Measurements from ENCODE around the gene FRMD7.
"Not testable (repeated sequence)": the region's sequence is repeated elsewhere in the genome, so short reads cannot be mapped to it uniquely, and the experiment has no call there.

FRMD7 gene

GRCh38 chrX:132119283-132119682 is 8.5 kb downstream of the FRMD7 start:
- FAIRE-seq = no peak

GRCh38 chrX:132118358-132118757 is 9.5 kb downstream of the FRMD7 start:
- FAIRE-seq = no peak
- DNase-seq (ENCODE audit: insufficient read length, low spot score) = no peak
- no peak for TF ChIP-seq POLR2A (IDR thresholded peaks at IDR 0.05; ENCODE audit: low read depth, low read length)

More at GRCh38 chrX:132119283-132119682, 8.5 kb downstream of the FRMD7 start:
- no peak for TF ChIP-seq POLR2A (IDR thresholded peaks at IDR 0.05; ENCODE audit: low read depth, low read length)
- DNase-seq (ENCODE audit: insufficient read length, low spot score) = no peak

- FAIRE-seq = no peak
- TF ChIP-seq POLR2A (IDR thresholded peaks at IDR 0.05; ENCODE audit: low read depth, low read length) = no peak
- DNase-seq (ENCODE audit: insufficient read length, low spot score) = no peak
Observed at GRCh38 chrX:132115792-132116191, 12.0 kb downstream of the FRMD7 start.

- FAIRE-seq = no peak
- DNase-seq (ENCODE audit: insufficient read length, low spot score) = no peak
- no peak for TF ChIP-seq POLR2A (IDR thresholded peaks at IDR 0.05; ENCODE audit: low read depth, low read length)
Observed at GRCh38 chrX:132114607-132115006, 13.2 kb downstream of the FRMD7 start.

GRCh38 chrX:132107291-132107690 is 20.5 kb downstream of the FRMD7 start:
- FAIRE-seq (no peak), DNase-seq (ENCODE audit: insufficient read length, low spot score) (no peak)
- no peak for TF ChIP-seq POLR2A (IDR thresholded peaks at IDR 0.05; ENCODE audit: low read depth, low read length)

- no peak for FAIRE-seq
- no peak for DNase-seq (ENCODE audit: insufficient read length, low spot score)
- no peak for TF ChIP-seq POLR2A (IDR thresholded peaks at IDR 0.05; ENCODE audit: low read depth, low read length)
Observed at GRCh38 chrX:132101799-132102198, 26.0 kb downstream of the FRMD7 start.

GRCh38 chrX:132101206-132101605 is 26.6 kb downstream of the FRMD7 start:
- no peak for FAIRE-seq
- TF ChIP-seq POLR2A (IDR thresholded peaks at IDR 0.05; ENCODE audit: low read depth, low read length) = no peak
- DNase-seq (ENCODE audit: insufficient read length, low spot score) = no peak

GRCh38 chrX:132098704-132099103 is 29.1 kb downstream of the FRMD7 start:
- DNase-seq (ENCODE audit: insufficient read length, low spot score); FAIRE-seq: not testable (repeated sequence)

- no peak for FAIRE-seq
- no peak for TF ChIP-seq POLR2A (IDR thresholded peaks at IDR 0.05; ENCODE audit: low read depth, low read length)
- no peak for DNase-seq (ENCODE audit: insufficient read length, low spot score)
Observed at GRCh38 chrX:132094164-132094563, 33.7 kb downstream of the FRMD7 start.

GRCh38 chrX:132093239-132093860 is 34.5 kb downstream of the FRMD7 start:
- no peak for DNase-seq (ENCODE audit: insufficient read length, low spot score)
- FAIRE-seq = no peak
- TF ChIP-seq POLR2A (IDR thresholded peaks at IDR 0.05; ENCODE audit: low read depth, low read length) = no peak

- no peak for TF ChIP-seq POLR2A (IDR thresholded peaks at IDR 0.05; ENCODE audit: low read depth, low read length)
- FAIRE-seq (peak; percentile 30), DNase-seq (ENCODE audit: insufficient read length, low spot score) (peak; percentile 15)
Observed at GRCh38 chrX:132092439-132093065, 35.3 kb downstream of the FRMD7 start.

GRCh38 chrX:132090403-132091159 is 37.2 kb downstream of the FRMD7 start:
- TF ChIP-seq POLR2A (IDR thresholded peaks at IDR 0.05; ENCODE audit: low read depth, low read length) = no peak
- DNase-seq (ENCODE audit: insufficient read length, low spot score) (no peak), FAIRE-seq (no peak)

- TF ChIP-seq POLR2A (IDR thresholded peaks at IDR 0.05; ENCODE audit: low read depth, low read length) = no peak
- DNase-seq (ENCODE audit: insufficient read length, low spot score) (no peak), FAIRE-seq (no peak)
Observed at GRCh38 chrX:132088864-132089263, 39.0 kb downstream of the FRMD7 start.

GRCh38 chrX:132086672-132087071 is 41.1 kb downstream of the FRMD7 start:
- TF ChIP-seq POLR2A (IDR thresholded peaks at IDR 0.05; ENCODE audit: low read depth, low read length) = no peak
- no peak for DNase-seq (ENCODE audit: insufficient read length, low spot score)
- no peak for FAIRE-seq

- no peak for TF ChIP-seq POLR2A (IDR thresholded peaks at IDR 0.05; ENCODE audit: low read depth, low read length)
- DNase-seq (ENCODE audit: insufficient read length, low spot score) (no peak), FAIRE-seq (no peak)
Observed at GRCh38 chrX:132085786-132086185, 42.0 kb downstream of the FRMD7 start.

Data from H54 (cell line).